ENCODE results near the gene CMA1.

- no peak for TF ChIP-seq EZH2 (IDR thresholded peaks at IDR 0.05; ENCODE audit: low read depth, low read length, severe bottlenecking)
- TF ChIP-seq POLR2A (IDR thresholded peaks at IDR 0.05; ENCODE audit: control extremely low read depth in 1 of 2, low read depth in 2 of 2, low read length in 2 of 2) = no peak
- TF ChIP-seq ZNF274 (IDR thresholded peaks at IDR 0.05; ENCODE audit: borderline replicate concordance, extremely low read depth, low read length) = no peak
- TF ChIP-seq CTCF (IDR thresholded peaks at IDR 0.05; ENCODE audit: control extremely low read depth in 1 of 3, insufficient read depth in 1 of 3, low read depth in 1 of 3, low read length in 3 of 3) = no peak
- TF ChIP-seq USF2 (IDR thresholded peaks at IDR 0.05; ENCODE audit: low read length) = no peak
These were observed 10.8 kb upstream of the CMA1 start for GRCh38 chr14:24518851-24519250.

Measured in H1 (cell line).